ENCODE measurements around the gene ENPP3. TPM values are rescaled to one million over a fixed set of nuclear protein-coding genes. Genes with fewer than 3 reads are reported as not detected.

Gene ENPP3
- total and polyA plus RNA-seq, 2 of the 13 experiments (the other 11 are each of a cell fraction or from before 2014, with no cell fraction given), result 40.0 to 75.4 TPM

- Histone ChIP-seq H4K20me1 (ENCODE audit: insufficient read depth, low read length) (no peaks in the 10 kb centered on the region), H3K9ac (ENCODE audit: insufficient read depth, low read depth, low read length) (no peak overlapping the region), H3K4me2 (ENCODE audit: low read depth, low read length) (no peak overlapping the region), H3K4me3 (replicated peaks in 1 of 3; ENCODE audit: insufficient read depth in 1 of 3, low read depth in 2 of 3, low read length in 3 of 3) (no peak overlapping the region), H3K4me1 (ENCODE audit: insufficient read depth, low read length) (no peaks in the 10 kb centered on the region), H3K36me3 (replicated peaks in 1 of 2; ENCODE audit: control insufficient read depth in 1 of 2, insufficient read depth in 2 of 2, low read length in 2 of 2) (peaks cover 21 to 74% of the 10 kb centered on the region in 2 experiments), H3K27ac (ENCODE audit: extremely low read length, insufficient read depth, low read length) (no peak overlapping the region), H3K9me3 (ENCODE audit: low read length) (no peaks in the 10 kb centered on the region), H2AFZ (ENCODE audit: low read length) (no peak overlapping the region), H3K79me2 (ENCODE audit: insufficient read depth, low read length) (no peaks in the 10 kb centered on the region), H3K27me3 (ENCODE audit: control insufficient read depth in 1 of 2, insufficient read depth in 2 of 2, low read length in 2 of 2) (no peaks in the 10 kb centered on the region)
- no TSS peak for BruUV-seq (replicated peaks)
- CTCF ChIA-PET (ENCODE audit: low intra/inter-chr PET ratio, low total read pairs), result no interaction called here
- in situ Hi-C loops (cut with HindIII; ENCODE audit: extremely low pct_ligation_motif_present, low pct_unique_long_range_greater_than_20kb) (no loop called here), intact Hi-C loops (cut with micrococcal nuclease; ENCODE audit: unreplicated experiment) (no loop called here)
- WGBS (ENCODE audit: low lambda C conversion rate), result 97% methylated on average over 2 of the region's 2 CpGs
- TF ChIP-seq EP300 (IDR thresholded peaks at IDR 0.05; ENCODE audit: low read depth in 2 of 2, low read length in 2 of 2), result no peak
- TF ChIP-seq EP300 (CRISPR knock-in tag; IDR thresholded peaks at IDR 0.05; ENCODE audit: borderline replicate concordance), result no peak
- no peak for TF ChIP-seq SETDB1 (CRISPR knock-in tag; IDR thresholded peaks at IDR 0.05; ENCODE audit: borderline replicate concordance)
- TF ChIP-seq CAMTA2 (CRISPR knock-in tag; IDR thresholded peaks at IDR 0.05; ENCODE audit: borderline replicate concordance), result no peak
- TF ChIP-seq FLYWCH1 (CRISPR knock-in tag; IDR thresholded peaks at IDR 0.05), result no peak
- TF ChIP-seq TBP (CRISPR knock-in tag; IDR thresholded peaks at IDR 0.05), result no peak
- TF ChIP-seq CCDC6 (CRISPR knock-in tag; IDR thresholded peaks at IDR 0.05), result no peak
- TF ChIP-seq IRF2 (CRISPR knock-in tag; IDR thresholded peaks at IDR 0.05), result no peak
- TF ChIP-seq GATAD1 (CRISPR knock-in tag; IDR thresholded peaks at IDR 0.05), result no peak
- ATAC-seq (no peak), DNase-seq (ENCODE audit: low spot score) (no peak), FAIRE-seq (no peak)
- POLR2A ChIA-PET, result no interaction called here
Observed at GRCh38 chr6:131588643-131589042, 48.5 kb upstream of the ENPP3 start.

GRCh38 chr6:131592935-131593334, 44.2 kb upstream of the ENPP3 start:
- CTCF ChIA-PET (ENCODE audit: low intra/inter-chr PET ratio, low total read pairs), result no interaction called here
- WGBS (ENCODE audit: low lambda C conversion rate), result 98% methylated on average over 2 of the region's 2 CpGs

More at GRCh38 chr6:131592935-131593334, 44.2 kb upstream of the ENPP3 start:
- in situ Hi-C loops (cut with HindIII; ENCODE audit: extremely low pct_ligation_motif_present, low pct_unique_long_range_greater_than_20kb), result no loop called here
- Histone ChIP-seq H3K4me3 (replicated peaks in 1 of 3; ENCODE audit: insufficient read depth in 1 of 3, low read depth in 2 of 3, low read length in 3 of 3) (no peak overlapping the region), H3K4me1 (ENCODE audit: insufficient read depth, low read length) (no peaks in the 10 kb centered on the region), H3K9me3 (ENCODE audit: low read length) (no peaks in the 10 kb centered on the region), H2AFZ (ENCODE audit: low read length) (no peak overlapping the region), H3K79me2 (ENCODE audit: insufficient read depth, low read length) (no peaks in the 10 kb centered on the region), H3K9ac (ENCODE audit: insufficient read depth, low read depth, low read length) (no peak overlapping the region), H3K36me3 (replicated peaks in 1 of 2; ENCODE audit: control insufficient read depth in 1 of 2, insufficient read depth in 2 of 2, low read length in 2 of 2) (peaks cover 34 to 73% of the 10 kb centered on the region in 2 experiments), H3K27me3 (ENCODE audit: control insufficient read depth in 1 of 2, insufficient read depth in 2 of 2, low read length in 2 of 2) (no peaks in the 10 kb centered on the region), H3K27ac (ENCODE audit: extremely low read length, insufficient read depth, low read length) (no peak overlapping the region), H4K20me1 (ENCODE audit: insufficient read depth, low read length) (no peaks in the 10 kb centered on the region), H3K4me2 (ENCODE audit: low read depth, low read length) (no peak overlapping the region)
- intact Hi-C loops (cut with micrococcal nuclease; ENCODE audit: unreplicated experiment), result no loop called here
- POLR2A ChIA-PET, result no interaction called here
- ATAC-seq (no peak), FAIRE-seq (no peak), DNase-seq (ENCODE audit: low spot score) (no peak)
- TF ChIP-seq SMAD9 (CRISPR knock-in tag; IDR thresholded peaks at IDR 0.05) (no peak), ZNF317 (CRISPR knock-in tag; IDR thresholded peaks at IDR 0.05) (no peak)
- BruUV-seq (replicated peaks), result no TSS peak
